Inferior parietal cortex (tissue), 1 donor: ENCODE measurements around the gene ACOX3.

Experiments
- DNase-seq: peaks from one replicate; pipeline ENCODE4 v3.0.0-alpha.2; 2016; ENCODE audit errors: extremely low spot score

The ACOX3 gene

GRCh38 chr4:8340781-8341241 lies 99.7 kb downstream of the ACOX3 start:
- peak; percentile 41 for DNase-seq

- DNase-seq = no peak
Measured at GRCh38 chr4:8338351-8338961, 102.1 kb downstream of the ACOX3 start.

GRCh38 chr4:8336412-8337075 lies 104.0 kb downstream of the ACOX3 start:
- peak; percentile 15 for DNase-seq

- no peak for DNase-seq
Measured at GRCh38 chr4:8335848-8336247, 104.7 kb downstream of the ACOX3 start.

- DNase-seq = no peak
Measured at GRCh38 chr4:8334786-8335460, 105.6 kb downstream of the ACOX3 start.

- no peak for DNase-seq
Measured at GRCh38 chr4:8333726-8334460, 106.6 kb downstream of the ACOX3 start.

- no peak for DNase-seq
Measured at GRCh38 chr4:8332891-8333331, 107.6 kb downstream of the ACOX3 start.

GRCh38 chr4:8332038-8332857 lies 108.3 kb downstream of the ACOX3 start:
- no peak for DNase-seq

GRCh38 chr4:8331575-8331955 lies 109.0 kb downstream of the ACOX3 start:
- no peak for DNase-seq

- peak; percentile 14 for DNase-seq
Measured at GRCh38 chr4:8330821-8331574, 109.5 kb downstream of the ACOX3 start.

GRCh38 chr4:8329859-8330761 lies 110.4 kb downstream of the ACOX3 start:
- DNase-seq = no peak

GRCh38 chr4:8329560-8329858 lies 111.0 kb downstream of the ACOX3 start:
- DNase-seq = no peak

GRCh38 chr4:8328866-8329559 lies 111.5 kb downstream of the ACOX3 start:
- no peak for DNase-seq

- DNase-seq = no peak
Measured at GRCh38 chr4:8328456-8328855, 112.1 kb downstream of the ACOX3 start.

- no peak for DNase-seq
Measured at GRCh38 chr4:8326206-8326605, 114.3 kb downstream of the ACOX3 start.

GRCh38 chr4:8325291-8325973 lies 115.1 kb downstream of the ACOX3 start:
- DNase-seq = no peak

GRCh38 chr4:8324640-8325239 lies 115.8 kb downstream of the ACOX3 start:
- DNase-seq = no peak

- no peak for DNase-seq
Measured at GRCh38 chr4:8323947-8324555, 116.5 kb downstream of the ACOX3 start.
